A172 (cell line): ENCODE measurements around the gene SERP2. TPM values are rescaled to one million over a fixed set of nuclear protein-coding genes. Genes with fewer than 3 reads are reported as not detected.
"Not testable (repeated sequence)": the region's sequence is repeated elsewhere in the genome, so short reads cannot be mapped to it uniquely, and the experiment has no call there.

Experiments
- DNase-seq: peaks from one replicate; pipeline ENCODE4 v3.0.0-alpha.2; 2015; ENCODE audit warnings: low spot score
- total RNA-seq: library from RNA; depleted of rRNA; stranded (reverse); fragments of >200 nt; shearing (Covaris generic); gene quantifications from 2 replicates; pipeline ENCODE4 v1.2.3, GENCODE V29; 2014; rRNA removed

The SERP2 gene
- not detected in 2 replicates for total RNA-seq

DNA sequence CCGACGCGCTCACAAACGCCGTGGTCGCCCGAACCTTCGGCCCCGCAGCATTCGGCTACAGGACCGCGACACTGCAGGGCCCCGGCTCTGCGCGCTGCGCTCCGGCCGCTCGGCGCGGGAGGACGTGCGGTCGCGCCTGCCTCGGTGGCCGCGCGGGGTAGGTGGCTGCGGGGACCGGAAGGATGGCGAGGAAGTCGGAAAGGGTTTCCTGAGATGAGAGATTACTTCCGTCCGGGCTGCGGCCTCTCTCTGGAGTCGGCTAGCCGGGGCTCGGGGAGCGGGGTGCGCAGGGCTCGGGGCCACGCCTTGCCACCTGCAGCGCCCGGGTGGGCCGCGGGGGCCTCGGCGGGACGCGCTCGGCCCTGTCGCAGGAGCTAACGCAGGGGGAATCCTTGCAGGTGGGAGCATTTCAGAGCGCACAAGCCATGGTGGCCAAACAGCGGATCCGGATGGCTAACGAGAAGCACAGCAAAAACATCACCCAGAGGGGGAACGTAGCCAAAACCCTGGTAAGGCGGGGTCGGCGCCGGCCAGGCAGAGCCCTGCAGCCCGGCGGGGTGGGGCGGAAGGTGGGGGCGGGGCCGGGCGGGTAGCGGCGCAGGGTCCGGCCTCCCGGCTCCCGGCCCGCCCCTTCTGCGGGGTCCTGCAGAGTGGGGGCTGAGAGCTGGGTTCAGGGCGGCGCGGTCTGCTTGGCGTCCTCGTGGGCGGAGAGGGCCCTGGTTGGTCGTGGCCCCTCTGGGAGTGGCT is at the start of gene SERP2:
SERP2 (plus strand) TSS at position 224 of the 747 bp plus-strand sequence; CDS start at position 426, 202 bp downstream.
- no peak for DNase-seq

DNA sequence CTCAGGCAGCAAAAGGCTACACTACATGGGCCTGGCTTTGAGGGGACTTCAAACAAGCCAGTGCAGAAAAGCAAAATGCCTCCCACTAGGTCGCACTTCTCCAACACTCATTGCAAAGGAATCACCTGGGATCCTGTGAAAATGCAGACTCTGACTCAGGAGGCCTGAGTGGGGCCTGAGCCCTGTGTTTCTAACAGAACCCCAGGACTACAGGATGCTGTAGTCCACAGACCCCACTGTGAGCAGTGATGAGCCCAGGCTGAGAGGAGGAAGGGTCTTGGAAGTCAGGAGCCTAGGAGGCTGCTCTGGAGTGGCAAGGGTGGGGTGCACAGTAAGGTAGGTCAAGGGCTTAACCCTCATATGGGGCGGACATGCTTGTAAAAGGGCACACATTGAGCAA is 46.7 kb upstream of the SERP2 start:
- no peak for DNase-seq

DNA sequence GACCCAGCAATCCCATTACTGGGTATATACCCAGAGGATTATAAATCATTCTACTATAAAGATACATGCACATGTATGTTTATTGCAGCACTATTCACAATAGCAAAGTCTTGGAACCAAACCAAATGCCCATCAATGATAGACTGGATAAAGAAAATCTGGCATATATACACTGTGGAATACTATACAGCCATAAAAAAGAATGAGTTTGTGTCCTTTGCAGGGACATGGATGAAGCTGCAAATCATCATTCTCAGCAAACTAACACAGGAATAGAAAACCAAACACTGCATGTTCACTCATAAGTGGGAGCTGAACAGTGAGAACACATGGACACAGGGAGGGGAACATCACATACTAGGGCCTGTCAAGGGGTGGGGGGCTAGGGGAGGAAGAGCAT is 44.6 kb upstream of the SERP2 start:
- not testable (repeated sequence) for DNase-seq

DNA sequence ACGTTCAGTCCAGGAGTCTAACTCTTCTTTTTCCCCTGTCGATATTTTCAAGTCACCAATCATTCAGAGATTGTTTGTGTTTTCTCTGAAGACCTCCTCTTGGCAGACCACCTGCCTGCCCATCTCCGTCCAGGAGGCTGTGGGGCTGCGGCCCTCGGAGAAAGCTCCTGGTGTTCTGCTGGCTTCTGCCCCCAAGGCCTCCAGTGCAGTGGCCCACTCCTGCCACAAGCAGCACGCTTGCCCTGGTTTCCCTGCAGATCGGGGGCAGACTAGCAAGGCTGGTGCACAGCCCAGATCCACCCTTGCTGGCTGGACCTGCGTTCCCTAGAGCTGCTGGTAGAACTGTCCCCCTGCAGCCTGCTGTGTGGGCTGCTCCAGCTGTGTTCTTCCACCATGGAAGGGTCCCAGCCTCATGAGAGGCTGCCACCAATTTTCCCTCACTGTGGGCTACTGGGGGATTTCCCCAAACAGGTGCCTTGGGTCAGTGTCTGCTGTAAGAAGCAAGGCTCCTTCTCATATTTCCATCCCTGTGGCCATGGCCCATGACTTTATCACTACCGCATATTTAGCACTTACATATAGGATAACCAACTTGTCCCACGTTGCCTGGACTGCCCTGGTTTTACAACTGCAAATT is 43.6 kb upstream of the SERP2 start:
- DNase-seq = no peak

DNA sequence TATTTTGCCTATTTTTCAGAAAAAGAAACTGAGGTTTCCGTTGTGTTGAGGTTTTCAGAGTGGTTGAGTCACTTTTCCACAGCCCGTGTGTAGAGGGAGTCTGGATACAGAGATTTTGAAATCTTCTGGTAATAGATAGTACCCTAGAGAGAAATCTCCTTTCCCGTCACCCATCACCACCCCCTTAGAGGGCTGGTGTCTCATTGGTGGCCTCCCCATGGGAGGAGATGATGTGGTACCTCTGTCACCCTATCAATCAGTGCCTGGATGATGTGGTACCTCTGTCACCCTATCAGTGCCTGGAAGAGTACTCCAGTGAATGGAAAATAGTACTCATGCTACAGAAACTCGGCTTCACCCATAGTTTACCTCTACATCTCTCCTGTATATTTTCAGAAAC is 42.2 kb upstream of the SERP2 start:
- no peak for DNase-seq

DNA sequence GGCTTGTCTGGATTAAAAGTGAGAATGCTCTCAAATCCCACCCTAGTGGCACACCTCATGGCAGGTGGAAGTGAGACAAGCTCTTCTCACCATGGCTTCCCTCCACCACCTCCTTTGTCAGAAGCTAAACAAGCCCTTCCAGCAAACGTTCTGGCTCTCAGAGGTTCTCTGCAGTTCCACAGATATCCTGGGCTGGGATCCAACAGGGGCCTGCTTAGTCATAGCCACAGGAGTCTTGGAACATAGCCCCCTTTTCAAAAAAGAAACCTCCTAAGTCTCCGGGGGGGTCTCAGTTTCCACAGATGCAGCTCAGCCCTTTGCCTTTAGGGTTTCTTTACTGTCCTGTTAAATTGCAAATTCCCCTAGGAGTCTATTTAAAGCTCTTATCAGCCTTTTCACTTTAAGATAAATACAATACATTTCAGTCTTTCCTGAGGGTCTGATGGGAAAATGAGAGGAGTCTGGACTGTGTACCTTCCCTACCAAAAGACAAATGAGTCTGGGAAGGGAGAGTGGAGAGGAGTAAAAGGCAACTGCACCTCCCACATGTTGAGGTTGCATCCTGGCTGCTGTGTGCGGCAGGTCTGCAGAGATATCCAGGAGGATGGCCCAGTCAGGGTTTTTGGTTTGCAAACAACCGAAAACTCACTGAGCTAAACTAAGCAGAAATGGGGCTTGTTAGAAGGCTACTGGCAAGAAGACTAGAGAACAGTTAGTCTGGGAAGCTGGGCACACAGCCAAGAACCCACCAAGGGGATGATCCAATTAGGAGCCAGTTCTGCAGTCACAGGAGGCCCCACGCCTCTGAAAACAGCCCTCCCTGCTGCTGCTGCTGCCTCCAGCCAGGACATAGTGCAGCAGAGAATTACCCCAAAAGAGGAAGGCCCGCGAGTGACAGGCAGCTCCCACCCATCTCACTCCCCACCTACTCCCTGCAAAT is 41.4 kb upstream of the SERP2 start:
- DNase-seq = peak; percentile 63

DNA sequence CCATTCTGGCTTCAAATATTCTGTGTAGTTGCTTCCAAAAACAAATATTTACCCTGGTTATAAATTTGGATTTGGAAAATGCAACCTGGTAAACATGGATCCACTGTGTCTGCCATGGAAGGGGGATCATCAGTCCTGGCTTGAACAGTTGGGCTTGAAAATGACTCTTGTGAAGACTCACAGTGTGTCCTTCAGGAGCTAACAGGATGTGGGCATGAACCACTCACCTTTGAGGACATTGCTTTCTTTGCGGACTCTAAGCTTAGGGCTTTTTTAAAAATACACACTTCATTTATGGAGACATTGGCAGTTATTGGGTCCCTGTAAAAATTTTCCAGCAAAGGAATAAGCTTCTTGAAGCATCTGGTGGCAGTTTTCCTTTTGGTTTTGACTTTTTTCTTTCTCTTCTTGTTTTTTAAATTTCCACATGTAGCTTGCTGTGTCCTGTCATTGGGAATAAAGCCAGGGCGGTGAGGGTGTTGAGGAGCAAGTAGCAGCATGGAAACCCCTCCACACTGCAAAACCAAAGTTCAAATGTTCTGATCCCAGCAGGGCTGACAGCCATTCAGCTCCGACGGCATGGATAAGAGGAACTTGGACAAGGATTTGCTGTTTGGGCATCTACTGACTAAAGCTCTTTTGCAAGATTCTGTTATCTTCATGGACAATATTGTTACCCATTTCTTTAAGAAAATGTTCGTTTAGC is 39.5 kb upstream of the SERP2 start:
- no peak for DNase-seq

DNA sequence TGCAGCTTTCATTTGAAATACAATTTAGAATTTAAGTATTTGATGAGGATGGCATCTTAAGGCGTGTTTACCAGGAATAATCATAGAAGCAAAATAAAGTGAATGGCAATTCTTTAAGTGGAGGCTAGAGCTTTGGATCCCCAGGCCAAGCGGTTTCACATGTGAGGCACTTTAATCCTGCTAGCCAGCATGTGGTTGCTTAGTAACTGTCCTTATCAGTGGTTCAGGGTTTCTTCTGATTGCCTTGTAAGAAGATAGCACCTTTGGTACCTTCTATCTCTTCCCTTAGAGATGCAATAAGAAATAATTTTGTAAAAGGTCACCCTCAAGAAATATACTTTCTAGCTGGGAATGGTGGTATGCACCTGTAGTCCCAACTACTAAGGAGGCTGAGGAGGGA is 38.9 kb upstream of the SERP2 start:
- no peak for DNase-seq

DNA sequence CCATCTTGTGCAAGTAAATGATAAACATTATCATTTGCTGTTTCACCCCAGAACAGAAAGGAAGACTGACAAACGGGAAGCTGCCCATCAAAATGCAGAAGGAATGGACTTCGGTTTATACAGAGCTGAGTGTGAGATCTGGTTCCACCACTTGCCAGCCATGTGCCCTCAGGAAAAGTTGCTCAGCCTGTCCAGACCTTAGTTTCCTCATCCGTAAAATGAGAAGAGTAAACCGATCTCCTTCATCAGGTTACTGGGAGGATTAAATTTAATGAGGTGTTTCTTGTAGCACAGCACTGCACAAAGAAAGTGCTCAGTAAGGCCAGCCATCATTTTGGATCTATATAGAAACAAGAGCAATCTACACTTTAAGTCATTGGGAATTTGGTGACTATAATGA is 36.7 kb upstream of the SERP2 start:
- DNase-seq = no peak

DNA sequence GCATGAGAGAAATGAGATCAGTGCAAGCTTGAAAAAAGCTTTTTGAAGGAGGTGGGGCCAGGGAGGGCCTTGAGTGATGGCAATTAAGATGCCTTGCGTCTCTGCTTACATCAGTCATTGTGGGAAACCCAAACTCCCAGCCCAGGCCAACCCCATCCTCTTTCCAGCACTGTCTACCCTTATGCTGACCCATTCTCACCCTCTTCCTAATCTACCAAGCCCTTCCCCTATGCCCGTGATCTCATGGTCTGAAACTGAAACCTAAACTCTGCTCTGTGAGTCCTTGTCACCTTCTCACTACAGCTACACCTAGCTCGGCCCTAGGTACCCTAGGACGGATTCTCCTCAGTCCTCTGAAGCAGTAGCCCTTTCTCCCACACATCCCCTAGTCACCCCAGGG is 36.0 kb upstream of the SERP2 start:
- no peak for DNase-seq

DNA sequence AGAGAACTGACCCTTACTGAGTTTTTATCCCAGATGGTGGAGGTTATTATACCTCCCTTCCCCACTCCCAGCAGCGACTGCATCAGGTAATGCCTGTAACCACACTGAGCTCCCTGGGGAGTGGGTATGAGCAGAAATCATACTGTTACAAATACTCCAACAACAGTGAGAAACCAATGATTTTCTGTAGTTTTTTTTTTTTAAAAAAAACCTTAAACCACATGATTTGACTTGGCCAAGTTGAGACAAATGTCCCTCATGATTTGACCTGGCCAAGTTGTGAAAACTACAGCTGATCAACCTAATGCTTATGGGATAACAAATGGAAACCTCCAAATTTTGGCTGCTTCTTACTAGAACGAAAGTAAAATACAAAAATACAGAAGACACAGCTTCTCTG is 33.1 kb upstream of the SERP2 start:
- DNase-seq = no peak

DNA sequence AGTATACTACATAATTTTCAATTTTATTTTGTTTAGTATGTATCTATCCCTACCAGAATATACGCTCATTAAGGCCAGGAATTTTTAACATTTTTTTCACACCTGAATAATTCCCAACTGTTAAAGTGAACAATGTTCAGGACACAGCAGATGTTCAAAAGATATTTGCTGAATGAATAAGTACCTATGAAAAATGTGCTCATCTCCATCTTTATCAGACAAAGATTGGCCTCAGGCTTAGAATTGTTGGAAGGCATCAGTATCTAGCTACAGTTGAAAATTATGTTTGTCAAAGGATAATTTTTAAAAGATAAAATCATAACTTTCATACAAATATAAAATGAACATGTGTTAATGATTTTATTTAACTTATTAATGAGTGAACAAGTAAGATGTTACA is 30.9 kb upstream of the SERP2 start:
- no peak for DNase-seq

DNA sequence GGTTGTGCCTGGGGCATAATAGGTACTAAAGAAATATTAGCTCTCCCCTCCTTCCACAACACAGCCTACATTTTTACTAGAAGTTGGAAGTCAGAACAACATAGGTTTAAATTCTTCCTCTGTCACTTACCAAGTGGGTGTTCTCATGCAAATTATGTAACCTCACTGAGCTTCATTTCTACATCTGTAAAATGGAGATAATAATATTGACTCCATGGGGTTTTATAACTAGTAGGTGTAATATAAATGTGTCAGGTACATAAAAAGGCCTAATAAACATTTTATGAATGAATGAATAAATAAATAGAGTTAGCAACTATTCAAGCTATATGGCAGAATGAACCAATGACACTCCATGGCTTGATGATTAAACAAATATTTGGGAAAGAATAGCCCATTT is 27.1 kb upstream of the SERP2 start:
- no peak for DNase-seq

DNA sequence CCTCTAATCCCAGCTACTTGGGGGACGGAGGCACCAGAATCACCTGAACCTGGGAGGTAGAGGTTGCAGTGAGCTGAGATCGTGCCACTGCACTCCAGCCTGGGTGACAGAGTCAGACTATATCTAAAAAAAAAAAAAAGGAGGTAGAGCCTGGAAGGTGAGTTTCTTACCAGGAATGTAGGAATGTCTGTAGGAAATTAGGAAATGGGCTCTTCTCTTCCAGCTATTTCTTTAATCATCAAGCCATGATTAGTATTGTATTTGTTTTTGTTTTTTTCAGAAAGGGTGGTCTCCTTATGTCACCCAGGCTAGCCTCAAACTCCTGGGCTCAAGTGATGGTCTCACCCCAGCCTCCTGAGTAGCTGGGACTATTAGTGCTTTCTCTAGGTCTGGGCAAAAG is 26.3 kb upstream of the SERP2 start:
- DNase-seq = no peak

DNA sequence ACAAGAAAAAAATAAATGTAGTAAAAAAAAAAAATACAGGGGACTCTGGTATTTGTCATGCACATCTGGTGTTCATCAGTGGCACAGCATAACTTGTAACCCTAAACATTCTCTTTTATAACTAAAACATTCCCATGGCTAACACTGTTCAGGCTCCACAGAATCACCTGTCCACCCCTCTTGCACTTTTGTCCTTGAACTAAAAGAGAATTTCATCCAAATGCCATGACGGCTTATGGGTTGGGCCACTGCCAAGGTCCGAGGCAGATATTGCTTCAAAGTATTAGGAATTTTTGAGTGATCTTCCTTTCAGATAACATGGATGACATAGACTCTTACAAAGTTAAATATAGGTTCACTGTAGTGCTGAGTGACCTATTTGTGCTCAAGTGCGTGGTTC is 25.7 kb upstream of the SERP2 start:
- no peak for DNase-seq

DNA sequence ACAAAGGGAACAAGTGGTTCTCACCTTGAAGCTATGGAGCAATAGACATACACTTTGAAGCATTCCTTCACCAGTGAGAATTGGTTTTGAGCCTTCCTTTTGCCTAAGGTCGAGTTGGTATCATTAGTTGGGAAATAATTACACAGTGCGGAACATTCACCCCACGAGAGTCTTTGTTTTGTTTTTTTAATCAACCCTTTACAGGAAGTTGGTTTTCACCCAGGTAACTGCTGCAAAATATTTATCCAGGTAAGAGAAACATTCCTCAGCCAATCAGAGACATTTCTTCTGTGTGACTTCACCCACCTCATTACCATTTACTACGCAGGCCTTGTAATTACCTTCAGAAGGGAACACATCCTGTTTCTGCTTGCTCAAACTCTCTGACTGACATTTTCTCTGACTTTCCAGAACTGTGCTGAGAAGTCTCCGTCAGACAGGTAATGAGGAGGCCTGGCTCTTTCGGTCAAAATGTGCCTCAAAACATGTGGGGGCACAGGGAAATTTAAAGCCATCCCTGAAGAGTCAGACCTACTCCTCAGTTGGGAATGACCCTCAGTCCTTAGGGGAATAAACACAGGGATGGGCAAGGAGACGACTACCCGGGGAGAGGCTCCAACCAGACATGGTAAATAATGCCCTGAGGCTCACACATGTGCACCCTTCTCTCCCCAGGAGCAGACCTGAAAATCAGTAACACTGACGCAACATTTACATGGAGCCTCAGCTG is 22.7 kb upstream of the SERP2 start:
- no peak for DNase-seq

DNA sequence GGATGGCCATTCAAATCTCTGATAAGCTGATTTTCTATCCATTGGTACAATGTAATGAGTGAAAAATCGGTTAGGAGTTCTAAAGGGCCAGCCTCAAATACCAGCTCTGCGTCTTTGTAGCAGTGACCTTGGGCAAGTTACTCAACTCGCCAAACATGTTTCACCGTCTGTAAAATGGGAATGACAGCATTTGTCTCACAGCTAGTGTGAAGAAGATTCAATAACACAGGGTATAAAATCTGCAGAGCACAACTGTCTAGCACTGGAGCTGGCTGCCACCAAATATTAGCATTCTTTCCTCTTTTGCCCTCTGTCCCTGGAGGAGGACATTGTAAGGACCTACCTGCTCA is 22.1 kb upstream of the SERP2 start:
- DNase-seq = no peak

DNA sequence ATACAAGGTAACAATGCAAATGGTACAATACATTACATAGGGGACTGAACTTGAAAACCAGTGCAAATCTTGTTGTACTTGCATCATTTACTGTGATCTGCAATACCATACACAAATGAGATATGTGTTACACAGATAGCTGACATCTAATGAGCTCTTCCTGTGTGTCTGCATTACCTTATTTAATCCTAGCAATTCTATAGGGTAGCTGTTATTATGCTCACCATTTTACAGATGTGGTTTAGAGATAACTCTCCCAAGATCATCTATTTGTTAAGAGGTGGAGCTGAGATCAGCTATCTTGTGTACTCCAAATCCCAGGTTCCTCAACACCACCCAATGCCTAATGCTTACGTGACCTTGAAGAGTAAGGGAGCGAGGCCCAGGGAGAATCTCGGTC is 21.4 kb upstream of the SERP2 start:
- no peak for DNase-seq

DNA sequence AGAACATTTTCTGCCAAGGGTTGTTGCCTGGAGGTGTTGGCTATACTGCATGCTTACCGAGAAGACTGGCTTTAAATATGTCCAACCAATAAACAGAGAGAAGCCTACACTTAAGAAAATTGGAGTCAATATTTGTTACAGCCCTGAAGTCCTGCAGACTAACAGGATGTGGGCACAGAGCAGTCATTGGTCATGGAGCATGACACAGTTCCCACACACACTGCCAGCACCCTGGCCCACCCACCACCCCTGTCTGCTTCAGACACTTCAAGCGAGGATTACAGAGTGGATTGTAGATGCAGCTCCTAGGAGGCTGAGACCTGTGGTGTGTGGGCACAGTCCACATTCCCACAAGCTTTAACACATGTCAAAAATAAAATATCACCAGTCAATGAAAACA is 21.0 kb upstream of the SERP2 start:
- DNase-seq = no peak

DNA sequence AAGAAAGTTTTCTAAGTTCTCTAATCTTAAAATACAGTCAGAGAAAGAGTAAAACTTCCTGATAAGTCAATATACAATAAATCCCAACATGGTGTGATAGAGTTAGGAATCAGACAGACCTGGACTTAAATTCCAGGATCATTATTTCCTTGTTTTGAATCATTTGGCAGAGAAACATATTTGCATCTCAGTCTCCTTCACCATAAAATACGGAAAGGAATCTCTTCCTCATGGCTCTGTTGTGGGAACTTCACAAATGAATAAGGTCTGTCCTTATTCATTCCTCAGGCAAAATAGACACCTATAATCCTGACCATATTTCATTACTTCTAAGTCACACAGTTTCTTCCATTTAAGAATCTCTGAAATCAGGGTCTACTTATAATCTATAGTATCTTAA is 19.3 kb upstream of the SERP2 start:
- no peak for DNase-seq

DNA sequence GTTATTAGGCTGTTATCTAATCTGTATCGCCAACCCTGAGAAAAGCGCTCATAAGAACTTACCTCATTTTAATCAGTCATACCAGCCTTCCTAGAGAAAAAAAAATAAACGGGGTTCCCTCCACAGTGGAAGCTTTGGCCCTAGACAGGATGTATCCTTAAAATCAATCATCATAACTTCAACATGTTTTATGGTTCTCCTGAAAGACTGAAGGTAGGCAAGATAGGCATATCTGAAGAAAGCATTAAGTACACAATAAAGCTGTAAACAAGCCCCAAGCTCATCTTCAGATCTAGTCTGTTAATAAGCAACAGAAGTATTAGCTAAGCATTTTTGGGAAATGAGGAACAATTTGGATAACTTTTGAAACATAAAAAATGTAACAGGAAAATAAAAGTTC is 18.7 kb upstream of the SERP2 start:
- DNase-seq = no peak
